ENCODE data around the gene EDA.
"Not testable (repeated sequence)": the region's sequence is repeated elsewhere in the genome, so short reads cannot be mapped to it uniquely, and the experiment has no call there.

Gene EDA

DNA sequence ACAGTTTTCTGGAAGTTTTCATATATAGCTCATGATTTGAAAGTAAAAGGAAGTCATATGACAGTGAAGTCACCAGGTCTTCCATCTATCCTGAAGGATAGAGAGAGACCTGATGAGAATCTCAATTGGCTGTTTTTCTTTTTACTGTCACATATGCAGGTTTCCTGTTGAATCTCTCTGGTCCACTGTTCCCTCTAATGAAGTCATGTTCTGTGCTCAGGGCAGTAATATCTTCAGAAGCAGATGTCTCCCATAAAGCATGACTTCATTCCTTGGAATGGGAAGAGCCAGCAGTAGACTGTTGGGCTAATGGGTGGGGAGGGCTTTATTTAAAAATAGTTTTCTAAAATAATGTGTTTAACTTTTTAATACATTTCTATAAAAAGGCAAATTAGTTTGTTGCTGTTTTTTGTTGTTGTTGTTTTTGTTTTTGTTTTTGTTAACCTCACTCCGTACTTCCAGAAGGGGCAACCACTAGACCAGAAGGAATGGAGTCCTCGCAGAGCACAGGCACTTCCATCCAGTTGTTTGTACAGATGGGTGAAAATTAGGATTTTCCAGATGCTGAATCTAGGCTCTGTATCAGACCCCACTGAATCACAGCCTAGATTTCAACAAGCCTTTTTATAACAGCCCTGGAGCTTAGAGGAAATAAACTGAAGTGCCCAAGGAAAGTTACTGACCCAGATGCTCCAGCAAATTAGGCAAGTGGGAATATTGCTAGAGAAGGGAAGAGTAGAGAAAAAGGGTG is 379.6 kb downstream of the EDA start:
- H3K9me3 ChIP-seq (ENCODE audit: severe bottlenecking) = no peaks in the 10 kb centered on the region
- no peak overlapping the region for H3K27ac ChIP-seq (ENCODE audit: poor library complexity, severe bottlenecking)
- no peaks in the 10 kb centered on the region for H3K36me3 ChIP-seq (ENCODE audit: low read depth)
- DNase-seq (ENCODE audit: low spot score) = no peak
- no peaks in the 10 kb centered on the region for H3K27me3 ChIP-seq (ENCODE audit: insufficient read depth, poor library complexity, severe bottlenecking)
- H3K4me3 ChIP-seq (ENCODE audit: severe bottlenecking) = no peak overlapping the region
- no peak for ATAC-seq (ENCODE audit: low read depth)
- H3K4me1 ChIP-seq (ENCODE audit: insufficient read depth, poor library complexity, severe bottlenecking) = no peaks in the 10 kb centered on the region
- TF ChIP-seq, protein P1, sequence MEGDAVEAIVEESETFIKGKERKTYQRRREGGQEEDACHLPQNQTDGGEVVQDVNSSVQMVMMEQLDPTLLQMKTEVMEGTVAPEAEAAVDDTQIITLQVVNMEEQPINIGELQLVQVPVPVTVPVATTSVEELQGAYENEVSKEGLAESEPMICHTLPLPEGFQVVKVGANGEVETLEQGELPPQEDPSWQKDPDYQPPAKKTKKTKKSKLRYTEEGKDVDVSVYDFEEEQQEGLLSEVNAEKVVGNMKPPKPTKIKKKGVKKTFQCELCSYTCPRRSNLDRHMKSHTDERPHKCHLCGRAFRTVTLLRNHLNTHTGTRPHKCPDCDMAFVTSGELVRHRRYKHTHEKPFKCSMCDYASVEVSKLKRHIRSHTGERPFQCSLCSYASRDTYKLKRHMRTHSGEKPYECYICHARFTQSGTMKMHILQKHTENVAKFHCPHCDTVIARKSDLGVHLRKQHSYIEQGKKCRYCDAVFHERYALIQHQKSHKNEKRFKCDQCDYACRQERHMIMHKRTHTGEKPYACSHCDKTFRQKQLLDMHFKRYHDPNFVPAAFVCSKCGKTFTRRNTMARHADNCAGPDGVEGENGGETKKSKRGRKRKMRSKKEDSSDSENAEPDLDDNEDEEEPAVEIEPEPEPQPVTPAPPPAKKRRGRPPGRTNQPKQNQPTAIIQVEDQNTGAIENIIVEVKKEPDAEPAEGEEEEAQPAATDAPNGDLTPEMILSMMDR (IDR thresholded peaks at IDR 0.05; ENCODE audit: poor library complexity, severe bottlenecking) = no peak

GRCh38 chrX:69996113-69996468 is 380.2 kb downstream of the EDA start:
- H3K4me1 ChIP-seq (ENCODE audit: insufficient read depth, poor library complexity, severe bottlenecking) = no peaks in the 10 kb centered on the region
- H3K4me3 ChIP-seq (ENCODE audit: severe bottlenecking) = no peak overlapping the region
- TF ChIP-seq, protein P1 (IDR thresholded peaks at IDR 0.05; ENCODE audit: poor library complexity, severe bottlenecking) = no peak
- DNase-seq (ENCODE audit: low spot score) (no peak), ATAC-seq (ENCODE audit: low read depth) (no peak)
- H3K27me3 ChIP-seq (ENCODE audit: insufficient read depth, poor library complexity, severe bottlenecking) = no peaks in the 10 kb centered on the region
- H3K36me3 ChIP-seq (ENCODE audit: low read depth) = no peaks in the 10 kb centered on the region
- H3K9me3 ChIP-seq (ENCODE audit: severe bottlenecking) = no peaks in the 10 kb centered on the region
- H3K27ac ChIP-seq (ENCODE audit: poor library complexity, severe bottlenecking) = no peak overlapping the region

- H3K4me1 ChIP-seq (ENCODE audit: insufficient read depth, poor library complexity, severe bottlenecking); H3K9me3 ChIP-seq (ENCODE audit: severe bottlenecking); H3K36me3 ChIP-seq (ENCODE audit: low read depth); H3K27me3 ChIP-seq (ENCODE audit: insufficient read depth, poor library complexity, severe bottlenecking); H3K27ac ChIP-seq (ENCODE audit: poor library complexity, severe bottlenecking); ATAC-seq (ENCODE audit: low read depth); DNase-seq (ENCODE audit: low spot score); H3K4me3 ChIP-seq (ENCODE audit: severe bottlenecking): not testable (repeated sequence)
These were observed 382.4 kb downstream of the EDA start for GRCh38 chrX:69998299-69998698.

DNA sequence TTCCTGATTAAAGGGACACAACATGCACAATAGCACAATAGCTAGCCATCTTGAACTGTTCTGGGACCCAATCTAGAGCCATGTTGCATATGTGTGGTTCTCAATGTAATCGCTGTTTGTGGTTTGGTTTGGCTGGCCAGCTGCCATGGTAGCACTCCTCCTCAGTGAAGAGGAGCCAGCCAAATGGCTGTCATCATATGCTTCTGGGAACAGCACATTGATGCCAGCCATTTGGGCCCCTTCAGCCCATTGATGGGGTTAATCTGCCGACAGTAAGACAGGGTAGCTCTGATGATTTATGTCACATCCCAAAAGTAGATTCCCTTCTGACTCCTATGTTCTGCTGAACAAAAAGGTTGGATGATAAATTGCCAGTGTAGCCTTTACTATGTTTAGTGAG is 385.4 kb downstream of the EDA start:
- ATAC-seq (ENCODE audit: low read depth) (no peak), DNase-seq (ENCODE audit: low spot score) (no peak)
- no peaks in the 10 kb centered on the region for H3K4me1 ChIP-seq (ENCODE audit: insufficient read depth, poor library complexity, severe bottlenecking)
- H3K36me3 ChIP-seq (ENCODE audit: low read depth) = no peaks in the 10 kb centered on the region
- no peak overlapping the region for H3K4me3 ChIP-seq (ENCODE audit: severe bottlenecking)
- H3K27me3 ChIP-seq (ENCODE audit: insufficient read depth, poor library complexity, severe bottlenecking) = no peaks in the 10 kb centered on the region
- H3K9me3 ChIP-seq (ENCODE audit: severe bottlenecking) = no peaks in the 10 kb centered on the region
- no peak overlapping the region for H3K27ac ChIP-seq (ENCODE audit: poor library complexity, severe bottlenecking)
- TF ChIP-seq, protein P1 (IDR thresholded peaks at IDR 0.05; ENCODE audit: poor library complexity, severe bottlenecking) = no peak

DNA sequence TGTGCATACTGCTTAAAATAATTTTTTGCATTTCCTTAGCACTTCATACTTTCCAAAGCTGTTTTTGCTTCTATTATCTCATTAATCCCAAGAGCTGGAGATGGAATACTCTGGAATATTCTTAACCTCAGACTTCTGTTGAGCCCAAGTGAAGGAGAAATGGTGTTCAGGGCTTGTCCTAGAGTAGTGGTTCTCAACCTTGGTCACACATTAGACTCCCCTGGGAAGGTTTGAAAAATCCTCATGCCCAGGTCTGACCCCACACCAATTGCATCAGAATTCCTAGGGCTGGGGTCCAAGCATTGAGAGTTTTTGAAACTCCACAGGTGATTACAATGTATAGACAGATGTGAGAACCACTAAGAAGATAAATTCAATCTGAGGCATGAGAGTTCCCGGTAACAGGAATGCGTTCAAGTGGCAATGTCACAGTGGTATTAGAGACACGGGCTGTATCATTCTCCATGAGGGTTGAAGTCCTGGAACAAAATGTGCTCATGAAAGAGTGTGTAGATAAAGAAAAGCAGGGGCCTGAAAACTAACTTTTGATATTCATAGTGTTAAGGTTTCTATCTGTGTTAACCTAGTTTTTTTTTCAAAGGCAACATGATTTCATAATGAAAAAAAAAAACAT is 385.9 kb downstream of the EDA start:
- Histone ChIP-seq H3K27me3 (ENCODE audit: insufficient read depth, poor library complexity, severe bottlenecking) (no peaks in the 10 kb centered on the region), H3K9me3 (ENCODE audit: severe bottlenecking) (no peaks in the 10 kb centered on the region), H3K36me3 (ENCODE audit: low read depth) (no peaks in the 10 kb centered on the region), H3K27ac (ENCODE audit: poor library complexity, severe bottlenecking) (no peak overlapping the region), H3K4me3 (ENCODE audit: severe bottlenecking) (no peak overlapping the region), H3K4me1 (ENCODE audit: insufficient read depth, poor library complexity, severe bottlenecking) (no peaks in the 10 kb centered on the region)
- ATAC-seq (ENCODE audit: low read depth) (no peak), DNase-seq (ENCODE audit: low spot score) (no peak)
- TF ChIP-seq, protein P1 (IDR thresholded peaks at IDR 0.05; ENCODE audit: poor library complexity, severe bottlenecking) = no peak
